HG03439 (cell line): Measurements from ENCODE around the gene CIPC.

Source experiments
- ATAC-seq: cut with Tn5 transposase; IDR thresholded peaks from one replicate; pipeline ENCODE4 v1.9.1; 2021; ENCODE audit warnings: mild to moderate bottlenecking, moderate library complexity; ENCODE audit not compliant: unreplicated experiment

CIPC gene

DNA sequence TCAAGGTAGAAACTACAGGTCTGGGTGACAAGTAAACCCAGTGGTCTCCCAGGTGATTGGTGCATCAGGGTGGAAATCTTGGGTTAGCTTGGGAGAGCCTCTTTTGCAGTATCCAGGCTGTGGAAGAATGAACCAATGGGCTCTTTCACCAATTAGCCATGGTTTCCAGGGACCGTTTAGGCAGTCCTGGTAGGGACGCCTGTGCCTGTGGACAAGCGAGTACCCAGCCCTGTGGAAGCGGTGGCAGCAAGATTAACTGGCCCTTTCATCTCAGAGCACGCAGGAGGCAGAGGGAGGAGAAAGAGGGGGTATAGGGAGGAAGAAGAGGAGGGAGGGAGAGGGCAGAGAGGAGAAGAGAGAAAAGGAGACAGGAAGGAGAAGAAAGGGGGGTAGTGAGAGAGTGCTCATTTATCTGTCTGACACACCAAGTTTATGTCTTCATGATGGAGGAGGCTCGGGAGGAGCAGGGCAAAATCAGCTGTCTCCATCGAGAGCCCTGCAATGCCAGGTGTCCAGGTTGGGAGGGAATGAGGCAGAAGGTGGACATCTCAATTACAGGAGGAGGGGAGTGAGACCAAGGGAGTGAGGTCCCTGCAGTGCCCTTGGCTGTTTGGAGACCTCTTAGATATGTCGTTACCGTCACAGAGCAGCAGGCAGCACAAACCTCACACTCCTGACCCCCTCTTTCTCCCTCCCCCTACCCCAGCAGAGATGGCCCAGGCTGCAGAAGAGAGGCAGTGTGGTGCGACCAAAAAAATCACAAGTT is 48.1 kb downstream of the CIPC start:
- no peak for ATAC-seq

- no peak for ATAC-seq
Observed at GRCh38 chr14:77148510-77149231, 50.6 kb downstream of the CIPC start.

- ATAC-seq: no peak
Observed at GRCh38 chr14:77151245-77151644, 53.2 kb downstream of the CIPC start.

DNA sequence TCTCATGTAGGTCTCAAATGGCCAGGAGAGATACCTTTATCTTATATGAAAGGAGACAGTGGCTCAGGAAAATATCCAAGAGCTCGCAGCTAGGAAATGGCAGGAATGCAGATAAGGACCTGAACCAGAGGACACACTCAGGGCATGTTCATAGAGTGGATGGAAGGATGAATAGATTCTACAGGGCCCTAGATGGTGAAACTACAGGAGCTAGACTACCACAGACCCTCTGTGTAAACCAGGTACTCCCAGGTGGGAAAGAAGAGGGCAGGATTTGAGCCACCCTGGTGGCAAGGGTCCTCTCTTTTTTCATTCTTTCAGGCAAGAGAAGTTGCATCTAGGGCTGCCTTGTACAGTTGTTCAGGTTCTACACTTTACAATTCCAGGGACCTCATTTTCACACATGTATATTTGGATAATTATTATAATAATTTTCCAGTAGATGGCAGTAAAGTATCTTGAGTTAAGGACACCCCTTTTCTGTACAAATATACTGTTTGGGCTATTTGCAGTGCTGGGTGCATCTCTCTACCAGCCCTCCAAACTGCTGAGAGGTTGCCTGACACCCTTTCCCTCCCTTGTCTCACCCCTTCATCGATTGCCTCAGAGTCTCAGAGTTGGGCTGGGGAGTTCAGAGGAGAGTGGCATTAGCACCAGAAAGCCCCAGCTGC is 54.0 kb downstream of the CIPC start:
- no peak for ATAC-seq

DNA sequence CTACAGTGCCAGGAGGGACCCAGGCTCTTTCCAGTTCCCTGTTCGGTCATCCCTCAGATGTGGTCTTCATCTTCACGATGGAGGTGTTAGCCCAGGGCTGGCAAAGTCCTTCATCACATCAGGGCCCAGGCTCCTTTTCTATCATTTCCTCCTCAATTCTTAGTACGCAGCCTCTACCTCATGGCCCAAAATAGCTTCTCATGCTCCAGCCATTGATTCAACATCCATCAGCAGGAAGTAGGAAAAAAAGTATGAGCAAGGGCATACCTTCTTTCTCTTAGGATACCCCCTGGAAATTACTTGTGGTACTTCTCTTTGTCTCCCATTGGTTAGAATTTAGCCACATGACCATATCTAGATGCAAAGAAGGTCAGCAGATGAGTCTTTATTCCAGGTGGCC is 55.7 kb downstream of the CIPC start:
- ATAC-seq: no peak

DNA sequence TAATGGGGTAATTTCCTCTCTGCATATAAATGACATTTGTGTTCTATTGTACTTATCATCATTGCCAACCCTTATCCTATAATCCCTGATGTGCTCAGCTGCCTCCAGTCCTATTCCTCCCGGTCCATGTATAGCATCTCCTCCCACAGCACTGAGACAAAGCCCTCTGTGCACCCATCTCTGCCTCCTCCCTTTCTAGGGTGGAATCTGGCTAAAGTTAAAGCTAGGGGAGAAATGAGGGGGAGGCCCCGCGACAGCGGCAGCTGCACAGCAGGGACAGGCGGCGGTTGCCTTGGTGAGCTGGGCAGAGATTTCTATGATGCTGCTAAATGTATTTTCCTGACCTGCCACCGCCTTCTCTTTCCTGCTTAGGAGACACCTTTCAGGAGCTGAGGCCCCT is 56.4 kb downstream of the CIPC start:
- no peak for ATAC-seq

DNA sequence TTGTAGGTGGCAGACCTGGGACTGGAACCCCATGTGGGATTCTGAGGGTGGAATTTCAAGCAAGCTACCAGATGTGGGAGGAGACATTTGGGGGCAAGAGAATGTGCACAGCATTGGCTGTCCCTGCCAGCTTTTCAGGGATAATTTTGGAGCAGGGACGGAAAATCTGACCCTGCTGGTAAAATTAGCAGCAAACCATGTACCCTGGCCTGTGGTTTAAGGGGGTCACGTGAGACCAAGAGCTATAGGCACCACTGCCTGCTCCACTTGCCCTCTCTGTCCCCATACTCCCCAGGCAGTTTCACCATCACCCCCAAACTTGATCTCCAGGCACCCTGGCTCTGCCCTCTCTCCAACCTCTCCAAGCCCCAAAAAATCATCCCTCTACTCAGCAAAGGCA is 57.0 kb downstream of the CIPC start:
- ATAC-seq: no peak

- no peak for ATAC-seq
Observed at GRCh38 chr14:77157740-77158139, 59.7 kb downstream of the CIPC start.

- no peak for ATAC-seq
Observed at GRCh38 chr14:77158175-77158881, 60.3 kb downstream of the CIPC start.

GRCh38 chr14:77158882-77159255 is 60.8 kb downstream of the CIPC start:
- ATAC-seq: no peak

DNA sequence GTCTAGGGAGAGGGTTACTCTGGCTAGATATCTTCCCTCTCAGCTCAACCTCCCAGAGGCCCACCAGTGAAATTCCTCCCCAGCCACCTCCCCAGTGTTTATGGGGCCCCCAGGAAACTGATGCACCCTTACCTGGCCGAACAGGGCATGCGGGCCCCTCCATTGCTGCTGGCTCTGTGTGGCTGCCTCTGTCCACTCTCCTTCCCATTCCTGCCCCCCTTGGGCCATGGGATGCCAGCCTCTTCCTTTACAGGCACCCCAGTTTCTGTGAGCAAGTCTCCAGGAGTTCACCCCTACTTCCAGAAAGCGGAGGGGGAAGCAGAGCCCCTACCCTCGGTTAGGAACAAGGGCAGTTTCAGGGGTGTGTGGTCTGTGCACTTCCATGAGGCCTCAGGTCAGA is 63.0 kb downstream of the CIPC start:
- no peak for ATAC-seq
